ENCODE results near the gene APBB2.

APBB2 gene

DNA sequence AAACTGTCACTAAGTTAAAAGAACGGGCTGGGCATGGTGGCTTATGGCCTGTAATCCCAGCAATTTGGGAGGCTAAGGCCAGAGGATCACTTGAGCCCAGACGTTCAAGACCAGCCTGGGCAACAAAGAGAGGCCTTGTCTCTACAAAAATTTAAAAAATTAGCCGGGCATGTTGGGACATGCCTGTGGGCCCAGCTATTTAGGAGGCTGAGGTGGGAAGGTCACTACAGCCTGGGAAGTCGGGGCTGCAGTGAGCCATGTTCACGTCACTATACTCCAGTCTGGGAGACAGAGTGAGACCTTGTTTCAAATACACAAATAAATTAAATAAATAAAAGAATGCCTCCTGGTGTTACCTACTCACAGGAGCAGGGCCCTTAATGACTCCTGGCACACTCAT lies 69.5 kb downstream of the APBB2 start:
- Histone ChIP-seq H3K36me3 (ENCODE audit: control insufficient read depth, insufficient read depth, low read length, severe bottlenecking) (no peaks in the 10 kb centered on the region), H3K27me3 (replicated peaks; ENCODE audit: control insufficient read depth, insufficient read depth, low read length) (no peaks in the 10 kb centered on the region), H3K9me3 (ENCODE audit: control insufficient read depth, low read length) (no peaks in the 10 kb centered on the region), H3K9ac (ENCODE audit: low read length) (peak overlapping the region; percentile 80), H3K4me1 (ENCODE audit: control insufficient read depth, insufficient read depth, low read length) (peaks cover 79% of the 10 kb centered on the region), H3K4me3 (ENCODE audit: low read length) (no peak overlapping the region)
- DNase-seq (ENCODE audit: low read depth) = no peak

DNA sequence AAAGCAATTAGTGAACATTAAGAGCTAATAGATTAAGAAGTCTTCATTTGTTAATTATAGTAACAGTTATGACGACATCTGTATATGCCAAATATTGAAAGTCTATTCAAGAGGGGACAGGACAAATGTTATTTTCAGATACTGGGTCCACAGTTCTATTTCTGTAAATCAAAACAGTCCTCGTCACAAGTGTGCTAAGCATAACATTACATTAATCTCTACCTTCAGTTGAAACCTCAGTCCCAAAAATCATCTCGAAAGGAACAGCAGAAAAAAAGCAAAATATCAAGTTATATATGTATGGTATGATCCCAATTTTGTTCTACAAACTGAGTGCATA lies 70.3 kb downstream of the APBB2 start:
- Histone ChIP-seq H3K9ac (ENCODE audit: low read length) (peak overlapping the region; percentile 80), H3K4me1 (ENCODE audit: control insufficient read depth, insufficient read depth, low read length) (peaks cover 73% of the 10 kb centered on the region), H3K36me3 (ENCODE audit: control insufficient read depth, insufficient read depth, low read length, severe bottlenecking) (peaks cover 3% of the 10 kb centered on the region), H3K27me3 (replicated peaks; ENCODE audit: control insufficient read depth, insufficient read depth, low read length) (no peaks in the 10 kb centered on the region), H3K4me3 (ENCODE audit: low read length) (peak overlapping the region; percentile 71), H3K9me3 (ENCODE audit: control insufficient read depth, low read length) (no peaks in the 10 kb centered on the region)
- no peak for DNase-seq (ENCODE audit: low read depth)

DNA sequence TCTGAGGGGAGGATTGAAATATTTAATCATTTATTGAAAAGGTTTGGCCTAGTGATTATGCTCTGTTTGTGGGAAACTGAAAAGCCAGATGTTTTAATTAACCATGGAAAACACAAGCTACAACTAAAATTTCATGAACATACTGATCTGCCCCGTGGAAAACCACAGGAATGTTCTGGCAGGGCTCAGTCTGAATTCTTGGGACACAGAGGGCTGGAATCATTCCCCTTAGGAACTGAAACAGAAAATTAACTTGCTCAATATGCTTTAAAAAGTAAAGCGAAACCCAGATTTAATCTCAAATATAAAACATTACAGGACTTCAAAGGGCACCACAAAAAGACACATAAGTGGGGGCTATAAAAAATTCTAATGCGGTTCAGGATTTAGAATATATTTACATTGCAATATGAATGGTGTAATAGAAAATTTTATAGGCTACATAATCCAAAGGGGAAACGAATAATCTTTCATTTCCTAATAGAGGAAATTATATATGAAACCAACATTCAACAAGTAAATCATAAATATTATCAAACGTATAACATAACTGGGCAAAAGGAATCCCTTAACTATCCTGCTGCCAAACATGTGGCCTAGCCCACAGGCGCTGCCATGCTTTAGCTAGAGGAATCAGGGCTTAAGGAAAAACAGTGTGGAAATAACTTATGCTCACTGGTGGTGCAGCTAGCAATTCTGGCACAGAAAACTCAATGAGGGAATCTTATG lies 70.9 kb downstream of the APBB2 start:
- Histone ChIP-seq H3K9me3 (ENCODE audit: control insufficient read depth, low read length) (no peaks in the 10 kb centered on the region), H3K4me1 (ENCODE audit: control insufficient read depth, insufficient read depth, low read length) (peaks cover 69% of the 10 kb centered on the region), H3K4me3 (ENCODE audit: low read length) (peak overlapping the region; percentile 71), H3K9ac (ENCODE audit: low read length) (peak overlapping the region; percentile 80), H3K27me3 (replicated peaks; ENCODE audit: control insufficient read depth, insufficient read depth, low read length) (no peaks in the 10 kb centered on the region), H3K36me3 (ENCODE audit: control insufficient read depth, insufficient read depth, low read length, severe bottlenecking) (peaks cover 3% of the 10 kb centered on the region)
- peak; percentile 97 for DNase-seq (ENCODE audit: low read depth)

DNA sequence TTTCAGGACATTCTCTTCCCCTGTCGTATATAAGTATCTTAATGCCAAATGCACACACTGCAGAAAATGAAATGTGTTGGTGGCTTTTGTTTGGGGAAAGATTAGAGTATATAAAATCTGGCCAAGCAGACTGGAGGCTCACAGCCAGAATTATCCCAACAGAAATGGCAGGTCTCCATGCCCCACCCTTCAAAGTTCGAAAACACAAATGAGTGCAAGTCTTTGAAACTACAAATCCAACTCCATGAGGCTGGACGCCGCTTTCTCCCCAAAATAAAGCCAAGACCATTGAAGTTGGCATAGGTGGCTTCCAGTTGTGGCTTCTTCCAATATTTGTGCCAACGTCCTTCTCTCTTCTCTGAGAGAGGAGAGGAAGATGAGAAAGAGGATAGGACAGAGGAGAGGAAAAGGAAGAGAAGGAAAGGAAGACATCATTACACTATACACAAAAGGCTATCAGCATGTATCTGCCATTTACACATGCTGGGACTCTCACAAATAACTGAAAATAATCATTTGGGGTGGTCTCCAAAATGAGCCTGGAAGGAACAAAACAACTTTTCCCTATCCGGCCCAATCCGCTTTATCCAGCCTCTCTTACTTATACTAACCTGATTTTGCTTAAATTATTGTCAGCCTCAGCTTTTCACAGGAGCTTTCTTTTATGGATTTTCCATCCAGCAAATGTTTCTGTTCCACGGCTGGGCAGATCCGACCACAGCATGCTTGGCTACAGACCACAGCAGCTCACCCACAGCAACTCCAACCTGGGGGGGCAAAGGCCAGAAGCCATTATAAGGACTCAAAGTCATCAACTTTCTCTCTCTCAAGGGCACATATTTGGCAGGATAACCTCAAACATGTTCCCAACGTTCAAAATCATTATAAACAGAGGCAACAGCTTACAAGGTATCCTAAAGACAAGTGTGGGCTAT lies 71.7 kb downstream of the APBB2 start:
- peaks cover 63% of the 10 kb centered on the region for H3K4me1 ChIP-seq (ENCODE audit: control insufficient read depth, insufficient read depth, low read length)
- no peaks in the 10 kb centered on the region for H3K27me3 ChIP-seq (replicated peaks; ENCODE audit: control insufficient read depth, insufficient read depth, low read length)
- peaks cover 3% of the 10 kb centered on the region for H3K36me3 ChIP-seq (ENCODE audit: control insufficient read depth, insufficient read depth, low read length, severe bottlenecking)
- H3K4me3 ChIP-seq (ENCODE audit: low read length) = peak overlapping the region; percentile 64
- H3K9ac ChIP-seq (ENCODE audit: low read length) = peak overlapping the region; percentile 80
- no peaks in the 10 kb centered on the region for H3K9me3 ChIP-seq (ENCODE audit: control insufficient read depth, low read length)
- peak; percentile 75 for DNase-seq (ENCODE audit: low read depth)

DNA sequence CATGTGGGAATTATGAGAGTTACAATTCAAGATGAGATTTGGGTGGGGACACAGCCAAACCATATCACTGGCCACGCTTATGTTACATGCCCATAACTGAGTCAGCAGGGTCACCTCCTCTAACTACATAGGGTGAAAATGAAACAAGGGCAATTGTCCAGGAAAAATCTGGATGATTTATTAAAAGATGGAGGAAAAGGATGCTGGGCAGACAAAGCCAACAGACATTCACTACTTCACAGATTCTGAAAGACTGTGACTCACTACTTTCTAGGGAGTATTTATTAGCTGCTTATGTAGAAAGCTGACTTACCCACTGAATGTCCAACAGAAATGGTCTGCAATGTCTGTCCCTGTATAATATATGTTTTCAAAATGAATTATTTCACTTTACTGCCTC lies 72.4 kb downstream of the APBB2 start:
- Histone ChIP-seq H3K9ac (ENCODE audit: low read length) (peak overlapping the region; percentile 80), H3K36me3 (ENCODE audit: control insufficient read depth, insufficient read depth, low read length, severe bottlenecking) (peaks cover 3% of the 10 kb centered on the region), H3K27me3 (replicated peaks; ENCODE audit: control insufficient read depth, insufficient read depth, low read length) (no peaks in the 10 kb centered on the region), H3K9me3 (ENCODE audit: control insufficient read depth, low read length) (no peaks in the 10 kb centered on the region), H3K4me3 (ENCODE audit: low read length) (peak overlapping the region; percentile 64), H3K4me1 (ENCODE audit: control insufficient read depth, insufficient read depth, low read length) (peaks cover 58% of the 10 kb centered on the region)
- peak; percentile 63 for DNase-seq (ENCODE audit: low read depth)

DNA sequence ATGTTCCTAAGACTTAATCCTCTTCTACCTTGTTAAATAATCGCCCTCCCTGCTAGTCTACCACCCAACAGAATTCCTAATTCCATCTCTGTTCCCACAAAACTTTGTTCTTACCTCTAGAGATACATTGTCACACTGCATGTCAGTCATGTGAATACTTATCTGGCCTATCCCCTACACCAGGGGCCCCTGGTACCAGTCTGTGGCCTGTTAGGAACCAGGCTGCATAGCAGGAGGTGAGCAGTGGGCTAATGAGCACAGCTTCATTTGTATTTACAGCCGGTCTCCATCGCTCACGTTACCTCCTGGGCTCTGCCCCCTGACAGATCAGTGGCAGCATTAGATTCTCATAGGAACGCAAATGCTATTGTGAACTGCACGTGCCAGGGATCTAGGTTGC lies 73.9 kb downstream of the APBB2 start:
- Histone ChIP-seq H3K27me3 (replicated peaks; ENCODE audit: control insufficient read depth, insufficient read depth, low read length) (no peaks in the 10 kb centered on the region), H3K36me3 (ENCODE audit: control insufficient read depth, insufficient read depth, low read length, severe bottlenecking) (peaks cover 3% of the 10 kb centered on the region), H3K9ac (ENCODE audit: low read length) (no peak overlapping the region), H3K9me3 (ENCODE audit: control insufficient read depth, low read length) (no peaks in the 10 kb centered on the region), H3K4me3 (ENCODE audit: low read length) (no peak overlapping the region), H3K4me1 (ENCODE audit: control insufficient read depth, insufficient read depth, low read length) (peaks cover 55% of the 10 kb centered on the region)
- no peak for DNase-seq (ENCODE audit: low read depth)

DNA sequence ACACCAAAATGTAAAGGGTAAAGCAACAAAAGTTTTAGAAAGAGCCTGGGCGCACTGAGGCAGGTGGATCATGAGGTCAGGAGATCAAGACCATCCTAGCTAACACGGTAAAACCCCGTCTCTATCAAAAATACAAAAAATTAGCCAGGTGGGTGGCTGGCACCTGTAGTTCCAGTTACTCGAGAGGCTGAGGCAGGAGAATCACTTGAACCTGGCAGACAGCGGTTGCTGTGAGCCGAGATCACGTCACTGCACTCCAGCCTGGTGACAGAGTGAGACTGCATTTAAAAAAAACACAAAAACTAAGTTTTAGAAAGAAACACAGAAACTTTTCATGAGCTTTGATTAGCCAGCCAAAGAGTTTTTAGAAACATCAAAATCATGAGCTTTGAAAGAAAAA lies 76.5 kb downstream of the APBB2 start:
- Histone ChIP-seq H3K4me3 (ENCODE audit: low read length) (no peak overlapping the region), H3K4me1 (ENCODE audit: control insufficient read depth, insufficient read depth, low read length) (peaks cover 49% of the 10 kb centered on the region), H3K9me3 (ENCODE audit: control insufficient read depth, low read length) (no peaks in the 10 kb centered on the region), H3K9ac (ENCODE audit: low read length) (no peak overlapping the region), H3K27me3 (replicated peaks; ENCODE audit: control insufficient read depth, insufficient read depth, low read length) (no peaks in the 10 kb centered on the region), H3K36me3 (ENCODE audit: control insufficient read depth, insufficient read depth, low read length, severe bottlenecking) (peaks cover 3% of the 10 kb centered on the region)
- no peak for DNase-seq (ENCODE audit: low read depth)

DNA sequence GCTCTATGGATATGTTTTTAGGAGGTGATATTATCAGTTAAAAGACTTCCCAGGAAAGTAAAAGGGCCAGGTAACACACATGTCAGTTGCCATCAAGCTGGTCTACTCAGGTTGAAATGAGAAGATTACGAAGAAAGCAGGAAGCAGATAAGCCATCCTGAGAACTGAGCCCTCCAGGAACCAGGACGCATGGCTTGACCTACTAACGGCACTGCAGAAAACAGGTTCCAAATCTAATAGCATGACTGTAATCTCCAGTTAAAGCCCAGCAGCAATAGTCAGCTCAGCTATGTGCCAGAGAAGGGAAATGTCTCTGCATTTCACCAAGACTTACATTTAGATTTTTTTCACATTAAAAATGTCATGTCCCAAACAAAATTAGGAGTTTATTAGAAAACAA lies 77.9 kb downstream of the APBB2 start:
- Histone ChIP-seq H3K4me3 (ENCODE audit: low read length) (no peak overlapping the region), H3K27me3 (replicated peaks; ENCODE audit: control insufficient read depth, insufficient read depth, low read length) (no peaks in the 10 kb centered on the region), H3K36me3 (ENCODE audit: control insufficient read depth, insufficient read depth, low read length, severe bottlenecking) (peaks cover 3% of the 10 kb centered on the region), H3K9me3 (ENCODE audit: control insufficient read depth, low read length) (no peaks in the 10 kb centered on the region), H3K4me1 (ENCODE audit: control insufficient read depth, insufficient read depth, low read length) (peaks cover 42% of the 10 kb centered on the region), H3K9ac (ENCODE audit: low read length) (no peak overlapping the region)
- no peak for DNase-seq (ENCODE audit: low read depth)

DNA sequence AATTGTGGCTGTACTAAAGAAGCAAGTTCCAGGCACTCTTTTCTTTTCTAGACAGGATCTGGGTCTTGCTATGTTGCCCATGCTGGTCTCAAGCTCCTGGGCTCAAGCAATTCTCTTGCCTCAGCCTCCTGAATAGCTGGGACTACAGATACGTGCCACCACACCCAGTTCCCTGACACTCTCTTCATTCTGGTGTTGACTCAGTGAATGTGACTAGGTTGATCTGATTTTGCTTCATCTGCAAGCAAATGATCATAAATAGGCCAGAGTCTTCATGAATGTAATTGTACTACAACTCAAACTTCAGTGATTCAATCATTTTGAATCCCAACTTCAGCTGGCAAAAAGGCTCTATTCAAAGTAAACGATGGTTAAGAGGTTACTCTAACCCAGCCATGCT lies 78.5 kb downstream of the APBB2 start:
- Histone ChIP-seq H3K9me3 (ENCODE audit: control insufficient read depth, low read length) (no peaks in the 10 kb centered on the region), H3K36me3 (ENCODE audit: control insufficient read depth, insufficient read depth, low read length, severe bottlenecking) (peaks cover 3% of the 10 kb centered on the region), H3K27me3 (replicated peaks; ENCODE audit: control insufficient read depth, insufficient read depth, low read length) (no peaks in the 10 kb centered on the region), H3K9ac (ENCODE audit: low read length) (no peak overlapping the region), H3K4me1 (ENCODE audit: control insufficient read depth, insufficient read depth, low read length) (peaks cover 37% of the 10 kb centered on the region), H3K4me3 (ENCODE audit: low read length) (no peak overlapping the region)
- no peak for DNase-seq (ENCODE audit: low read depth)

DNA sequence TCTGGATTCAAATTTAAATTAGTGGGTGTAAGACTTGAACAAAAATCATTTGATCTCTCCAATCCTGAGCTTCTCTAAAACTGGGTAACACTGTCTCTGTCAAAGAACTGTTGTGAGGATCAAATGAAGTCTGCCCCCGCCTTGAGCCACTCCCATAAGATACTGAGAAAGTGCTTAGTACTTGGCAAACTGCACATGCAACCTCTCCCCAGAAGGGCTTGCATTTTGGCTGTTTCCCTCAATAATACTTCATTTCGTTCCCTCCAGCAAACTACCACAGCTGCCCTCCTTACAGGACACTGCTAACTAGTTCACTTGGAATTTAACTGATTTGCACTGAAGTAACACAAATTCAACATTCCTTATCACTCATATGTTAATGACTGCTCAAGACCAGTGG lies 79.8 kb downstream of the APBB2 start:
- Histone ChIP-seq H3K9ac (ENCODE audit: low read length) (no peak overlapping the region), H3K36me3 (ENCODE audit: control insufficient read depth, insufficient read depth, low read length, severe bottlenecking) (peaks cover 2% of the 10 kb centered on the region), H3K27me3 (replicated peaks; ENCODE audit: control insufficient read depth, insufficient read depth, low read length) (no peaks in the 10 kb centered on the region), H3K9me3 (ENCODE audit: control insufficient read depth, low read length) (no peaks in the 10 kb centered on the region), H3K4me3 (ENCODE audit: low read length) (no peak overlapping the region), H3K4me1 (ENCODE audit: control insufficient read depth, insufficient read depth, low read length) (peaks cover 37% of the 10 kb centered on the region)
- DNase-seq (ENCODE audit: low read depth) = peak; percentile 39

DNA sequence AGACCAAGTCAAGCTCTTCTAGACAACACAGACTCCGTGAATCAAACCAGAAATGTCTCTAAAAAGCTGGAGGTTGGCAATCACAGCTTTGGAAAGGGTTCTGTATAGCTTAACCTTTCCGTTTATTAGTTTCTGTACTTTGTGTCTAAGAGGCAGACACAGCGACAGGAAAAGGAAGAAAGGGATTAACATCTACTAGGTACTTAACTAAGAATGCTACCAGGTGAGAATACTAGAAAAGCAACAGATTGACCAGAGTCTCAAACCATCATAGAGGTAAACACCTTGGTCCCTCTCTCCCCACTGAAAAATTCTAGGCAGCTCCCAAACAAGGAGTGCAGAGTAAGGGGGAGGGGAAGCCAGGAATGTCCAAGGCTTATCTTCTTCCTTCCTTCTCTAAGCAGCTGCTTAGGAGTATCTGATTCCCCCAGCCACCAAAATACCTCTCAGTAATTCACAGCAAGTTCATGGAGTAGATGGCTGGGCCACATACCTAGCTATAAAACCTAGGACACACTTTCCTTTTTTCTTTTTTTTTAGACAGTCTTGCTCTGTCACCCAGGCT lies 80.8 kb downstream of the APBB2 start:
- no peak for DNase-seq (ENCODE audit: low read depth)
- no peak overlapping the region for H3K4me3 ChIP-seq (ENCODE audit: low read length)
- no peaks in the 10 kb centered on the region for H3K36me3 ChIP-seq (ENCODE audit: control insufficient read depth, insufficient read depth, low read length, severe bottlenecking)
- no peaks in the 10 kb centered on the region for H3K27me3 ChIP-seq (replicated peaks; ENCODE audit: control insufficient read depth, insufficient read depth, low read length)
- H3K9me3 ChIP-seq (ENCODE audit: control insufficient read depth, low read length) = no peaks in the 10 kb centered on the region
- no peak overlapping the region for H3K9ac ChIP-seq (ENCODE audit: low read length)
- H3K4me1 ChIP-seq (ENCODE audit: control insufficient read depth, insufficient read depth, low read length) = peaks cover 37% of the 10 kb centered on the region
